Fibroblast of skin of right biceps (primary cell): ENCODE results near the gene PTPRE.
A peak's percentile ranks its signal among the peaks of the same experiment; 100 is the strongest.

ENCODE experiments used
- DNase-seq: peaks from one replicate; pipeline ENCODE4 v3.0.0-alpha.2; 2013

PTPRE gene

GRCh38 chr10:127959428-127959827, 52.5 kb downstream of the PTPRE start:
- DNase-seq, result no peak

GRCh38 chr10:127961071-127961470, 54.2 kb downstream of the PTPRE start:
- DNase-seq, result no peak

GRCh38 chr10:127962205-127962604, 55.3 kb downstream of the PTPRE start:
- DNase-seq, result no peak

- no peak for DNase-seq
Observed at GRCh38 chr10:127963136-127963535, 56.2 kb downstream of the PTPRE start.

GRCh38 chr10:127964621-127965020, 57.7 kb downstream of the PTPRE start:
- DNase-seq, result no peak

GRCh38 chr10:127966875-127967274, 60.0 kb downstream of the PTPRE start:
- DNase-seq, result no peak

- DNase-seq, result no peak
Observed at GRCh38 chr10:127968027-127968441, 61.1 kb downstream of the PTPRE start.

- DNase-seq, result no peak
Observed at GRCh38 chr10:127968659-127969058, 61.8 kb downstream of the PTPRE start.

- no peak for DNase-seq
Observed at GRCh38 chr10:127971101-127971946, 64.4 kb downstream of the PTPRE start.

- no peak for DNase-seq
Observed at GRCh38 chr10:127971963-127972615, 65.2 kb downstream of the PTPRE start.

GRCh38 chr10:127972751-127973357, 66.0 kb downstream of the PTPRE start:
- DNase-seq, result no peak

GRCh38 chr10:127973791-127974311, 66.9 kb downstream of the PTPRE start:
- no peak for DNase-seq

GRCh38 chr10:127974911-127975310, 68.0 kb downstream of the PTPRE start:
- DNase-seq, result no peak

GRCh38 chr10:127976286-127976685, 69.4 kb downstream of the PTPRE start:
- no peak for DNase-seq

GRCh38 chr10:127976701-127977356, 69.9 kb downstream of the PTPRE start:
- DNase-seq, result no peak

GRCh38 chr10:127977357-127978009, 70.6 kb downstream of the PTPRE start:
- DNase-seq, result peak; percentile 17

- DNase-seq, result no peak
Observed at GRCh38 chr10:127978481-127978880, 71.6 kb downstream of the PTPRE start.

- DNase-seq, result no peak
Observed at GRCh38 chr10:127979045-127979444, 72.1 kb downstream of the PTPRE start.

GRCh38 chr10:127979566-127979965, 72.7 kb downstream of the PTPRE start:
- no peak for DNase-seq

- no peak for DNase-seq
Observed at GRCh38 chr10:127980898-127981297, 74.0 kb downstream of the PTPRE start.

- no peak for DNase-seq
Observed at GRCh38 chr10:127982601-127983000, 75.7 kb downstream of the PTPRE start.

GRCh38 chr10:127983344-127984100, 76.6 kb downstream of the PTPRE start:
- no peak for DNase-seq
